ENCODE measurements around the gene SAMD11. TPM values are rescaled to one million over a fixed set of nuclear protein-coding genes. Genes with fewer than 3 reads are reported as not detected.

SAMD11 gene
- total RNA-seq, 2 experiments from 2014 or later: not detected

GRCh38 chr1:954927-955326 lies 31.2 kb downstream of the SAMD11 start:
- Histone ChIP-seq H3K9me3 (ENCODE audit: control insufficient read depth in 1 of 2, insufficient read depth in 1 of 2, low read length in 2 of 2) (no peaks in the 10 kb centered on the region), H3K36me3 (ENCODE audit: insufficient read depth, low read length) (peaks cover 73% of the 10 kb centered on the region), H3K4me3 (ENCODE audit: low read length) (no peak overlapping the region), H3K4me1 (ENCODE audit: insufficient read depth, low read length) (peaks cover 27% of the 10 kb centered on the region), H3K27me3 (ENCODE audit: control insufficient read depth in 1 of 2, insufficient read depth in 2 of 2, low read length in 2 of 2) (no peaks in the 10 kb centered on the region), H3K27ac (ENCODE audit: low read depth in 1 of 2, low read length in 2 of 2) (no peak overlapping the region)
- Mint-ChIP-seq H3K27me3 (no peaks in the 10 kb centered on the region), H3K4me1 (ENCODE audit: low read depth) (peaks cover 12% of the 10 kb centered on the region), H3K4me3 (peak overlapping the region; percentile 48), H3K36me3 (ENCODE audit: low read depth) (peaks cover 76% of the 10 kb centered on the region), H3K9me3 (no peaks in the 10 kb centered on the region), H3K27ac (no peak overlapping the region)
- TF ChIP-seq CTCF (IDR thresholded peaks at IDR 0.05): no peak
- ChIA-PET CTCF (no interaction called here), POLR2A (no interaction called here)
- DNase-seq: no peak
- intact Hi-C loops (cut with DNase I, micrococcal nuclease): loop anchor here in 1 of 2 experiments (5.0 kb wide), 1 partner anchor 48 kb away; no protein-coding TSS in a partner anchor
- no peak for ATAC-seq (ENCODE audit: poor library complexity)

- peaks cover 31% of the 10 kb centered on the region for H3K4me1 ChIP-seq (ENCODE audit: insufficient read depth, low read length)
- ATAC-seq (ENCODE audit: poor library complexity) (no peak), DNase-seq (no peak)
- no peaks in the 10 kb centered on the region for H3K9me3 Mint-ChIP-seq
- no peak overlapping the region for H3K27ac Mint-ChIP-seq
- H3K4me1 Mint-ChIP-seq (ENCODE audit: low read depth): peaks cover 16% of the 10 kb centered on the region
- peaks cover 68% of the 10 kb centered on the region for H3K36me3 ChIP-seq (ENCODE audit: insufficient read depth, low read length)
- H3K36me3 Mint-ChIP-seq (ENCODE audit: low read depth): peaks cover 70% of the 10 kb centered on the region
- H3K27me3 ChIP-seq (ENCODE audit: control insufficient read depth in 1 of 2, insufficient read depth in 2 of 2, low read length in 2 of 2): no peaks in the 10 kb centered on the region
- H3K4me3 ChIP-seq (ENCODE audit: low read length): no peak overlapping the region
- H3K27me3 Mint-ChIP-seq: no peaks in the 10 kb centered on the region
- POLR2A ChIA-PET: no interaction called here
- H3K27ac ChIP-seq (ENCODE audit: low read depth in 1 of 2, low read length in 2 of 2): no peak overlapping the region
- intact Hi-C loops (cut with DNase I, micrococcal nuclease): loop anchor here in 1 of 2 experiments (5.0 kb wide), 1 partner anchor 48 kb away; no protein-coding TSS in a partner anchor
- H3K4me3 Mint-ChIP-seq: peak overlapping the region; percentile 48
- no peaks in the 10 kb centered on the region for H3K9me3 ChIP-seq (ENCODE audit: control insufficient read depth in 1 of 2, insufficient read depth in 1 of 2, low read length in 2 of 2)
- no peak for TF ChIP-seq CTCF (IDR thresholded peaks at IDR 0.05)
- CTCF ChIA-PET: no interaction called here
Measured at GRCh38 chr1:955474-955873, 31.8 kb downstream of the SAMD11 start.

GRCh38 chr1:956636-957035 lies 32.9 kb downstream of the SAMD11 start:
- Histone ChIP-seq H3K36me3 (ENCODE audit: insufficient read depth, low read length) (peaks cover 58% of the 10 kb centered on the region), H3K4me3 (ENCODE audit: low read length) (no peak overlapping the region), H3K4me1 (ENCODE audit: insufficient read depth, low read length) (peaks cover 37% of the 10 kb centered on the region), H3K9me3 (ENCODE audit: control insufficient read depth in 1 of 2, insufficient read depth in 1 of 2, low read length in 2 of 2) (no peaks in the 10 kb centered on the region), H3K27ac (ENCODE audit: low read depth in 1 of 2, low read length in 2 of 2) (no peak overlapping the region), H3K27me3 (ENCODE audit: control insufficient read depth in 1 of 2, insufficient read depth in 2 of 2, low read length in 2 of 2) (no peaks in the 10 kb centered on the region)
- Mint-ChIP-seq H3K4me3 (no peak overlapping the region), H3K27me3 (no peaks in the 10 kb centered on the region), H3K27ac (no peak overlapping the region), H3K9me3 (no peaks in the 10 kb centered on the region), H3K4me1 (ENCODE audit: low read depth) (peaks cover 16% of the 10 kb centered on the region), H3K36me3 (ENCODE audit: low read depth) (peaks cover 61% of the 10 kb centered on the region)
- ChIA-PET POLR2A (no interaction called here), CTCF (no interaction called here)
- ATAC-seq (ENCODE audit: poor library complexity): no peak
- intact Hi-C loops (cut with DNase I, micrococcal nuclease): loop anchor here in 1 of 2 experiments (5.0 kb wide), 1 partner anchor 49 kb away; no protein-coding TSS in a partner anchor
- DNase-seq: no peak
- TF ChIP-seq CTCF (IDR thresholded peaks at IDR 0.05): no peak
